Testis (tissue), 2 donors: ENCODE results near the gene CYP26A1.
"Not testable (repeated sequence)": the region's sequence is repeated elsewhere in the genome, so short reads cannot be mapped to it uniquely, and the experiment has no call there.

ENCODE experiments used
- CTCF ChIP-seq, 3 experiments: fragments of 450-650 bp in 2 of 3; fragments of 200-600 bp in 1 of 3; sonication (generic) in 1 of 3; IDR thresholded peaks; one replicate each; pipeline ENCODE4 v1.5.1; 2016 to 2019; ENCODE audit warnings: antibody characterized with exemption in 3 of 3, mild to moderate bottlenecking in 2 of 3, moderate library complexity in 1 of 3
- POLR2A ChIP-seq: fragments of 450-650 bp; IDR thresholded peaks from one replicate; pipeline ENCODE4 v1.6.1; 2017; ENCODE audit warnings: antibody characterized with exemption, mild to moderate bottlenecking, moderate library complexity

DNA sequence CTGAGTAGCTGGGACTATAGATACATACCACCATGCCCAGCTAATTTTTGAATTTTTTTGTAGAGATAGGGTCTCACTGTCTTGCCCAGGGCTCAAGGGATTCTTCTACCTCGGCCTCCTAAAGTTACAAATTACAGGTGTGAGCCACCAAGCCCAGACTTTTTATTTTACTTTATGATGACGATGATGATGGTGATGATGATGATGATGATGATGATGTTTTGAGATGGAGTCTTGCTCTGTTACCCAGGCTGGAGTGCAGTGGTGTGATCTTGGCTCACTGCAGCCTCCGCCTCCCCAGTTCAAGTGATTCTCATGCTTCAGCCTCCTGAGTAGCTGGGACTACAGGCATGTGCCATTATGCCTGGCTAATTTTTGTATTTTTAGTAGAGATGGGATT lies 27.5 kb downstream of the CYP26A1 start:
- TF ChIP-seq CTCF (IDR thresholded peaks at IDR 0.05); POLR2A: not testable (repeated sequence)
